GM06990 (cell line): Measurements from ENCODE around the gene JPT1.
A peak's percentile ranks its signal among the peaks of the same experiment; 100 is the strongest.

Source experiments
- DNase-seq: peaks from one replicate; pipeline ENCODE4 v3.0.0-alpha.2; 2011; ENCODE audit not compliant: insufficient read length; ENCODE audit errors: extremely low read depth
- H3K27me3 ChIP-seq: replicated peaks from 2 replicates; pipeline ENCODE4 v1.6.0; 2011; ENCODE audit warnings: low read length; ENCODE audit not compliant: control insufficient read depth, insufficient read depth
- H3K36me3 ChIP-seq: 2 replicates; pipeline ENCODE4 v1.5.1; 2011; ENCODE audit warnings: low read length; ENCODE audit not compliant: control insufficient read depth, insufficient read depth
- H3K4me3 ChIP-seq: replicated peaks from 2 replicates; pipeline ENCODE4 v1.5.1; 2011; ENCODE audit warnings: low read depth, mild to moderate bottlenecking, control low read depth, low read length
- CTCF ChIP-seq: IDR thresholded peaks from 2 replicates; pipeline ENCODE4 v1.5.1; 2011; ENCODE audit warnings: low read length, control low read depth, mild to moderate bottlenecking, inconsistent platforms; ENCODE audit not compliant: insufficient read depth, poor library complexity, severe bottlenecking

The JPT1 gene

GRCh38 chr17:75087558-75088453, 66.5 kb downstream of the JPT1 start, which contains the start of gene SLC16A5:
SLC16A5 (plus strand) TSS chr17:75087954; CDS start chr17:75093637, 5,683 bp downstream.
- Histone ChIP-seq H3K4me3 (peak within 1 kb of the TSS; percentile 25), H3K27me3 (no peaks in the 10 kb centered on the region; the same call in 1 of the 2 replicates), H3K36me3 (no peaks in the 10 kb centered on the region)
- DNase-seq = no peak
- no peak for TF ChIP-seq CTCF

- DNase-seq = no peak
- no peaks in the 10 kb centered on the region for H3K36me3 ChIP-seq
- peak overlapping the region; percentile 25 for H3K4me3 ChIP-seq
These were observed 67.1 kb downstream of the JPT1 start for GRCh38 chr17:75087182-75087557.

GRCh38 chr17:75086496-75087181, 67.7 kb downstream of the JPT1 start:
- H3K27me3 ChIP-seq = no peaks in the 10 kb centered on the region; the same call in 1 of the 2 replicates
- H3K36me3 ChIP-seq = no peaks in the 10 kb centered on the region
- H3K4me3 ChIP-seq = no peak overlapping the region
- TF ChIP-seq CTCF = no peak
- DNase-seq = no peak

More at GRCh38 chr17:75087182-75087557, 67.1 kb downstream of the JPT1 start:
- no peak for TF ChIP-seq CTCF
- no peaks in the 10 kb centered on the region; the same call in 1 of the 2 replicates for H3K27me3 ChIP-seq
